Measurements from ENCODE around the gene BTNL3.

DNA sequence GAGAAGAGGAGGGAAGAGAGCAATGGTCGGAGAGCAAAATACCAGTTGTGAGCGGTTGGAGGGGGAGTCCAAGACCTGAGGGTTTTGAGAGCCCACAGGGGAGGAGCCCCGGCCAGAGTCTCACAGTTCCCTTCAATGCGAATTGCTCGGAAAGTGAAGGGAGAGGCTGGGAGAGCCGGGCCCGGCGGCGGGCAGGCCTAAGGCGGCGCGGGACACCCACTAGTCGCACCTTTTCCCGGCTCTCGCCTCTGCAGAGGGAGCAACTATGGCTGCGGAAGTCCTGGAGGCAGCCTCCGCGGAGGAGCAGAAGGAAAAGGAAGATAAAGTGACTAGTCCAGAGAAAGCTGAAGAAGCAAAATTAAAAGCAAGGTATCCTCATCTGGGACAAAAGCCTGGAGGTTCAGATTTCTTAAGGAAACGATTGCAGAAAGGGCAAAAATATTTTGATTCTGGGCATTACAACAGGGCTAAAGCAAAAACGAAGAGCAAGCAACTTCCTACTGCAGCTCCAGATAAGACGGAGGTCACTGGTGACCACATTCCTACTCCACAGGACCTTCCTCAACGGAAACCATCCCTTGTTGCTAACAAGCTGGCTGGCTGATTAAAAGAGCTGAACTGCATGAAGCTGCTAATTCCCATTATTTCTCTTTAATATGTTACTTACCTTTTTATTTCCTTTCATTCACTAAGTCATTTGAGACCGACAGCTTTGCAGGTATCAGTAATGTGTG, 6.5 kb upstream of the BTNL3 start:
- TF ChIP-seq CTCF (IDR thresholded peaks at IDR 0.05; ENCODE audit: low read depth, low read length) = no peak
- TF ChIP-seq POLR2A (IDR thresholded peaks at IDR 0.05; ENCODE audit: extremely low read depth, insufficient read length) = no peak
